Measurements from ENCODE around the gene KCNMA1.
A peak's percentile ranks its signal among the peaks of the same experiment; 100 is the strongest.

Gene KCNMA1

DNA sequence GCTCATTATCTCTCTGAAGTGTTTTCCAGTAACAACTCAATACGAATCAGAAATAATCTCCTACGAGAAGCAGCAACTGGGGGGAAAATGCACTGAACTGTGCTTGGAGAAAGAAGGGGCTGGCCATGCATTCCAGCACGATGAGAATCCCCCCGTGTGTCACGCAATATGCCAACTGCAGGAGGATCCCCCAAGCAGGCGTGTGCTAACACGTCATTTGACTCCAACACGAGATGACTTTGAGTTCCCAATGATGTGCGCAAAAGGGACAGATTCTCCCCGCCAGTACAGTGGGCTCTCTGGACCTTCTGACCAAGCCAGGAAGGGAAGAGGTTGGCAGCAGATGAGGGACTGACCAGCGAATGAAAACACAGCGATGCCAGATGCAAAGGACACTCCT lies 105.5 kb downstream of the KCNMA1 start:
- H3K4me3 ChIP-seq (ENCODE audit: low read depth, low read length) = no peak overlapping the region; the same call in 1 of the 2 replicates
- TF ChIP-seq, protein P1, sequence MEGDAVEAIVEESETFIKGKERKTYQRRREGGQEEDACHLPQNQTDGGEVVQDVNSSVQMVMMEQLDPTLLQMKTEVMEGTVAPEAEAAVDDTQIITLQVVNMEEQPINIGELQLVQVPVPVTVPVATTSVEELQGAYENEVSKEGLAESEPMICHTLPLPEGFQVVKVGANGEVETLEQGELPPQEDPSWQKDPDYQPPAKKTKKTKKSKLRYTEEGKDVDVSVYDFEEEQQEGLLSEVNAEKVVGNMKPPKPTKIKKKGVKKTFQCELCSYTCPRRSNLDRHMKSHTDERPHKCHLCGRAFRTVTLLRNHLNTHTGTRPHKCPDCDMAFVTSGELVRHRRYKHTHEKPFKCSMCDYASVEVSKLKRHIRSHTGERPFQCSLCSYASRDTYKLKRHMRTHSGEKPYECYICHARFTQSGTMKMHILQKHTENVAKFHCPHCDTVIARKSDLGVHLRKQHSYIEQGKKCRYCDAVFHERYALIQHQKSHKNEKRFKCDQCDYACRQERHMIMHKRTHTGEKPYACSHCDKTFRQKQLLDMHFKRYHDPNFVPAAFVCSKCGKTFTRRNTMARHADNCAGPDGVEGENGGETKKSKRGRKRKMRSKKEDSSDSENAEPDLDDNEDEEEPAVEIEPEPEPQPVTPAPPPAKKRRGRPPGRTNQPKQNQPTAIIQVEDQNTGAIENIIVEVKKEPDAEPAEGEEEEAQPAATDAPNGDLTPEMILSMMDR (IDR thresholded peaks at IDR 0.05; ENCODE audit: low read depth, low read length) = no peak

DNA sequence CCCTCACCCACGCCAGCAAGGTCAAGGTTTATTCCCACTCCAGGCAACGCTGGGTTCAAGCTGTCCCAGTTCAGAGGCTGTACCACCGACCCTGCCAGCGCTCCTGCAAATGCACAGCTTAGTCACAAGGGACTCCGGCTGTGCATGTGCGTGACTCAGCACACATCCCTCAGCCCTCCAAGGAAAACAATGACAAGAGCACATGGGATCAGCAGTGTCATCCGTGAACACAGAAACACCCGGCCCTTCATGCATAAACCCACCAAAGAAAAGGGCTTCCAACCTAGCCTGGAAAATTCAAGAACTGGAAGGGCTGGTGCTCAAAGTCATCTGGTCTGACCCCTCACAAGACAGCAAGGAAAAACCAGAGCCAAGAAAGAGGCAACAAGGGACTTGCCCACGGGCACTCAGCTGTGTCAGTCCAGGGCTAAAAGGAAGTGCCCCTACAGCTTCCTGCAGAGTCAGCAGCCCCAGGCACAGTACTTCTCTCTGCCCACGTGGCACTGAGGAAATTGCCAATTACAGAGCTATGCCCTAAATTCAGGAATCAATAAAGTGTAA lies 106.1 kb downstream of the KCNMA1 start:
- TF ChIP-seq, protein P1 (IDR thresholded peaks at IDR 0.05; ENCODE audit: low read depth, low read length) = no peak
- peak overlapping the region; percentile 12; the same call in 1 of the 2 replicates for H3K4me3 ChIP-seq (ENCODE audit: low read depth, low read length)

DNA sequence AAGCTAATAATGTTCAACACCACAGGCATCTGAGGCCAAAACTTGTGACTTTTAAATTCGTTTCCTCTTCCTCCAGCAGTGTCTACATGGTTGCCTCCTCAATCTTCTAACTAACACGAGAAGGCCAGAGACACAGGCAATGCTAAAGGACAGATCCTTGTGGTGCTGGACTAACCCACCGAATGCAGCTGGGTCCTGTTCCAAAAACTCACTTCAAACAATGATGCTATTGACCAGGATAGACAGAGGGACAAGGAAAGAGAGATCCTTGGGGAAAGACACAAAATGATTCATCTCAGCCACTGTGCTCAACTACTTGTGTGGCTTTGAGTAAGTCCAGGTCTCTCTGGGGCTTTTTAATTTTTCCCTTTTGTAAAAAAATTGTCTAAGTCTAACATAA lies 107.6 kb downstream of the KCNMA1 start:
- H3K4me3 ChIP-seq (ENCODE audit: low read depth, low read length) = no peak overlapping the region
- TF ChIP-seq, protein P1 (IDR thresholded peaks at IDR 0.05; ENCODE audit: low read depth, low read length) = no peak

- TF ChIP-seq, protein P1 (IDR thresholded peaks at IDR 0.05; ENCODE audit: low read depth, low read length) = no peak
Observed at GRCh38 chr10:77529050-77529576, 108.5 kb downstream of the KCNMA1 start.

DNA sequence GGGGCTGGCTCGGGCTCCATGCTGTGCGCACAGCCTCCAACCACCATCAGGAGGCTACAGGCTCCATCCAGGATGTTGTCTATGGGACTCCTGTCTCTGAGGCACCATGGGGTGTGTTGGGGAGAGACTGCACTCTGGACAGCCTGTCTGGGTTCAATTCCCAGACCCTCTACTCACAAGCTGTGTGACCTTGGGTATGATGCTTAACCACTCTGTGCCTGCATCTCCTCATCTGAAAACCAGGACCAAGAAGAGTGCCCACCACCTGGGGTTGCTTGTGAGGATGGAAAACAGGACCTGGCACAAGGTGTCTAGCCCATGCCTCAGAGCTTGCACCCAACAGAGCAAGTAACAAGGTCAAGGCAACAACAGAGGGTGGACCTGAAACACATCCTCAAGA lies 109.8 kb downstream of the KCNMA1 start:
- H3K4me3 ChIP-seq (ENCODE audit: low read depth, low read length) = no peak overlapping the region
- TF ChIP-seq, protein P1 (IDR thresholded peaks at IDR 0.05; ENCODE audit: low read depth, low read length) = no peak

More at GRCh38 chr10:77529050-77529576, 108.5 kb downstream of the KCNMA1 start:
- H3K4me3 ChIP-seq (ENCODE audit: low read depth, low read length) = no peak overlapping the region

DNA sequence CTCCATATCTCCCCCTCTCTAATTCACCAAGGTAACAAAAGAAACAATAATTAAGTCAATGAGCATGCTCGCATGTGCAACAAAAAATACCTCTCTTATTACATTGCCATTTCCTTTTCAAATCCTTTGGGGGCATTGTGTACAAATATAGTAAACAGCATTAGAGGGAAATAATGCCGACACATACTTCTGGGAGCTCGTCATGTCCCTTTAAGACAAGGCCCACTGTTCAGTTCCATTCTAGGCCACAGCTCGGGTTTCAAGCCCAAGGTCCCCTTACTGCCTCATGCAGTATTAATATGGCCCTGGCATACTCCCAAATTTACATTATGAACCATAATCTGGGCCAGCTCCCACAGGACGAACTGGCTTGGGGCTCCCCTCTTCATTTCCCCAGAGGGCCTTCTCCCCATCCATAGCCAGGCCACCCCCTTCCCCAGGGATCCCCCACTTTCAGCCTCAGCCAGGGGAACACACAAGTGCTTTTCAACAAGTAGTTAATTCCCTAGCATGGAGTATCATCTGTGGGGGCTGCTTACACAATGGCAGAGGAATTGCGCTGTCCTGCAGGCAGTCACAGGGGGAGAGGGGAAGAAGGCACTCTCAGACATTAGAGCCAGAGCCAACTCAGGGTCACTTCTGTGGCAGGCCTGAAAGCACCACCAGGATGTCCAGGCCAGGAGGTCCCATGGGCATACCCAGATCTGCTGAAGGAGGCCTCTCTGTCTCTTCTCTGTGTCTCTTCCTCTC lies 110.6 kb downstream of the KCNMA1 start:
- TF ChIP-seq, protein P1 (IDR thresholded peaks at IDR 0.05; ENCODE audit: low read depth, low read length) = no peak
- no peak overlapping the region for H3K4me3 ChIP-seq (ENCODE audit: low read depth, low read length)

- TF ChIP-seq, protein P1 (IDR thresholded peaks at IDR 0.05; ENCODE audit: low read depth, low read length) = no peak
- H3K4me3 ChIP-seq (ENCODE audit: low read depth, low read length) = peak overlapping the region; percentile 8; the same call in 1 of the 2 replicates
Observed at GRCh38 chr10:77524281-77524711, 113.3 kb downstream of the KCNMA1 start.
